Measurements from ENCODE around the gene TNIP1. TPM values are rescaled to one million over a fixed set of nuclear protein-coding genes. Genes with fewer than 3 reads are reported as not detected.

Gene TNIP1
- total RNA-seq, 1 experiment from 2014 or later = 65.7 TPM

GRCh38 chr5:151128817-151129216, 48.0 kb upstream of the TNIP1 start:
- H3K36me3 ChIP-seq (ENCODE audit: control insufficient read depth, insufficient read depth, low read length) = no peaks in the 10 kb centered on the region
- no peaks in the 10 kb centered on the region for H3K9me3 ChIP-seq
- ChIA-PET POLR2A (interaction anchor here (0.5 to 0.6 kb wide), 2 partner anchors 95 to 112 kb away, joined by 3 read pairs; no protein-coding TSS in a partner anchor), CTCF (interaction anchor here (1.3 kb wide), 1 partner anchor 22 kb away, joined by 4 read pairs; no protein-coding TSS in a partner anchor)
- DNase-seq = no peak
- no peak for TF ChIP-seq CTCF (IDR thresholded peaks at IDR 0.05; ENCODE audit: insufficient read depth in 1 of 2, low read depth in 1 of 2, low read length in 1 of 2, severe bottlenecking in 1 of 2, unreplicated experiment in 1 of 2)
- H3K27me3 ChIP-seq (replicated peaks; ENCODE audit: control insufficient read depth, insufficient read depth, low read length) = no peaks in the 10 kb centered on the region
- no peak overlapping the region for H3K4me3 ChIP-seq (ENCODE audit: low read depth, low read length)
- H3K36me3 Mint-ChIP-seq (ENCODE audit: insufficient read depth, unreplicated experiment) = peaks cover 7% of the 10 kb centered on the region
- no peak overlapping the region for H3K4me3 Mint-ChIP-seq (ENCODE audit: unreplicated experiment)
- no peaks in the 10 kb centered on the region for H3K9me3 Mint-ChIP-seq (ENCODE audit: unreplicated experiment)
- H3K4me1 ChIP-seq = peaks cover 22% of the 10 kb centered on the region
- intact Hi-C loops (cut with micrococcal nuclease; ENCODE audit: unreplicated experiment) = no loop called here
- H3K27me3 Mint-ChIP-seq (ENCODE audit: insufficient read depth, unreplicated experiment) = no peaks in the 10 kb centered on the region
- H3K27ac Mint-ChIP-seq (ENCODE audit: unreplicated experiment) = no peak overlapping the region
- no TSS peak for BruUV-seq (replicated peaks)
- H3K4me1 Mint-ChIP-seq (ENCODE audit: low read depth, unreplicated experiment) = peaks cover 8% of the 10 kb centered on the region

- ChIA-PET POLR2A (no interaction called here), CTCF (interaction anchor here (3.1 kb wide), 1 partner anchor 36 kb away, joined by 127 read pairs; no protein-coding TSS in a partner anchor)
- no peaks in the 10 kb centered on the region for H3K9me3 Mint-ChIP-seq (ENCODE audit: unreplicated experiment)
- intact Hi-C loops (cut with micrococcal nuclease; ENCODE audit: unreplicated experiment) = loop anchor here (2.0 kb wide), 1 partner anchor 171 kb away; no protein-coding TSS in a partner anchor
- H3K4me1 Mint-ChIP-seq (ENCODE audit: low read depth, unreplicated experiment) = peaks cover 8% of the 10 kb centered on the region
- Histone ChIP-seq H3K27me3 (replicated peaks; ENCODE audit: control insufficient read depth, insufficient read depth, low read length) (no peaks in the 10 kb centered on the region), H3K4me1 (peaks cover 22% of the 10 kb centered on the region), H3K9me3 (no peaks in the 10 kb centered on the region), H3K4me3 (ENCODE audit: low read depth, low read length) (no peak overlapping the region), H3K36me3 (ENCODE audit: control insufficient read depth, insufficient read depth, low read length) (no peaks in the 10 kb centered on the region)
- no TSS peak for BruUV-seq (replicated peaks)
- H3K36me3 Mint-ChIP-seq (ENCODE audit: insufficient read depth, unreplicated experiment) = peaks cover 7% of the 10 kb centered on the region
- no peak overlapping the region for H3K4me3 Mint-ChIP-seq (ENCODE audit: unreplicated experiment)
- H3K27me3 Mint-ChIP-seq (ENCODE audit: insufficient read depth, unreplicated experiment) = no peaks in the 10 kb centered on the region
- no peak for TF ChIP-seq CTCF (IDR thresholded peaks at IDR 0.05; ENCODE audit: insufficient read depth in 1 of 2, low read depth in 1 of 2, low read length in 1 of 2, severe bottlenecking in 1 of 2, unreplicated experiment in 1 of 2)
- no peak overlapping the region for H3K27ac Mint-ChIP-seq (ENCODE audit: unreplicated experiment)
- no peak for DNase-seq
These were observed 47.1 kb upstream of the TNIP1 start for GRCh38 chr5:151127926-151128325.

GRCh38 chr5:151126199-151126645, 45.4 kb upstream of the TNIP1 start:
- no peaks in the 10 kb centered on the region for H3K9me3 ChIP-seq
- Mint-ChIP-seq H3K27ac (ENCODE audit: unreplicated experiment) (no peak overlapping the region), H3K9me3 (ENCODE audit: unreplicated experiment) (no peaks in the 10 kb centered on the region), H3K27me3 (ENCODE audit: insufficient read depth, unreplicated experiment) (no peaks in the 10 kb centered on the region), H3K4me3 (ENCODE audit: unreplicated experiment) (no peak overlapping the region), H3K4me1 (ENCODE audit: low read depth, unreplicated experiment) (peaks cover 6% of the 10 kb centered on the region), H3K36me3 (ENCODE audit: insufficient read depth, unreplicated experiment) (peaks cover 7% of the 10 kb centered on the region)
- intact Hi-C loops (cut with micrococcal nuclease; ENCODE audit: unreplicated experiment) = loop anchor here (1.0 to 2.0 kb wide), 3 partner anchors 38 to 173 kb away; no protein-coding TSS in a partner anchor
- H3K4me1 ChIP-seq = peaks cover 15% of the 10 kb centered on the region
- no TSS peak for BruUV-seq (replicated peaks)
- no peaks in the 10 kb centered on the region for H3K36me3 ChIP-seq (ENCODE audit: control insufficient read depth, insufficient read depth, low read length)
- CTCF ChIA-PET = interaction anchor here (0.6 to 3.1 kb wide), 24 partner anchors 10 to 526 kb away, joined by 3 to 127 read pairs (median 5); partner anchors contain the start of genes ANXA6, CCDC69, GM2A and GPX3
- DNase-seq = peak; percentile 85 to 86
- H3K27me3 ChIP-seq (replicated peaks; ENCODE audit: control insufficient read depth, insufficient read depth, low read length) = no peaks in the 10 kb centered on the region
- H3K4me3 ChIP-seq (ENCODE audit: low read depth, low read length) = no peak overlapping the region
- TF ChIP-seq CTCF (IDR thresholded peaks at IDR 0.05; ENCODE audit: insufficient read depth in 1 of 2, low read depth in 1 of 2, low read length in 1 of 2, severe bottlenecking in 1 of 2, unreplicated experiment in 1 of 2) = peak; percentile 89 to 91
- POLR2A ChIA-PET = interaction anchor here (0.7 to 1.3 kb wide), 3 partner anchors 31 to 126 kb away, joined by 3 to 6 read pairs (median 4); partner anchors contain the start of gene ANXA6

Data from Caco-2 (cell line).